Activated T-helper 1 cell treated with Interleukin-2 at 50 U/mL for 16 hours (primary cell): ENCODE data around the gene GALNT14.
"Not testable (repeated sequence)": the region's sequence is repeated elsewhere in the genome, so short reads cannot be mapped to it uniquely, and the experiment has no call there.

Experiments
- DNase-seq: peaks from one replicate; pipeline ENCODE4 v3.0.0-alpha.2; 2020; ENCODE audit warnings: low read depth

GALNT14 gene

GRCh38 chr2:30938196-30938595, 200.0 kb downstream of the GALNT14 start:
- DNase-seq = no peak

- DNase-seq = no peak
Observed at GRCh38 chr2:30936977-30937376, 201.3 kb downstream of the GALNT14 start.

- no peak for DNase-seq
Observed at GRCh38 chr2:30935795-30936194, 202.4 kb downstream of the GALNT14 start.

GRCh38 chr2:30934066-30934465, 204.2 kb downstream of the GALNT14 start:
- DNase-seq = no peak

GRCh38 chr2:30933496-30933895, 204.7 kb downstream of the GALNT14 start:
- no peak for DNase-seq

- DNase-seq = no peak
Observed at GRCh38 chr2:30932870-30933269, 205.4 kb downstream of the GALNT14 start.

GRCh38 chr2:30931841-30932407, 206.3 kb downstream of the GALNT14 start:
- no peak for DNase-seq

GRCh38 chr2:30930716-30931115, 207.5 kb downstream of the GALNT14 start:
- no peak for DNase-seq

GRCh38 chr2:30927465-30928075, 210.7 kb downstream of the GALNT14 start:
- no peak for DNase-seq

GRCh38 chr2:30926606-30927005, 211.6 kb downstream of the GALNT14 start:
- DNase-seq = no peak

- no peak for DNase-seq
Observed at GRCh38 chr2:30923623-30924022, 214.6 kb downstream of the GALNT14 start.

- DNase-seq = no peak
Observed at GRCh38 chr2:30920511-30920910, 217.7 kb downstream of the GALNT14 start.

GRCh38 chr2:30915486-30915885, 222.8 kb downstream of the GALNT14 start:
- no peak for DNase-seq

GRCh38 chr2:30914456-30914855, 223.8 kb downstream of the GALNT14 start:
- no peak for DNase-seq

GRCh38 chr2:30912056-30912455, 226.2 kb downstream of the GALNT14 start:
- DNase-seq = no peak

GRCh38 chr2:30911327-30911726, 226.9 kb downstream of the GALNT14 start:
- DNase-seq = no peak

GRCh38 chr2:30910686-30911085, 227.6 kb downstream of the GALNT14 start:
- DNase-seq = no peak

- not testable (repeated sequence) for DNase-seq
Observed at GRCh38 chr2:30904437-30904836, 233.8 kb downstream of the GALNT14 start.

- no peak for DNase-seq
Observed at GRCh38 chr2:30903326-30903725, 234.9 kb downstream of the GALNT14 start.

- no peak for DNase-seq
Observed at GRCh38 chr2:30900381-30900780, 237.9 kb downstream of the GALNT14 start.

GRCh38 chr2:30899516-30900054, 238.7 kb downstream of the GALNT14 start:
- no peak for DNase-seq

- DNase-seq = no peak
Observed at GRCh38 chr2:30897539-30897938, 240.7 kb downstream of the GALNT14 start.

- no peak for DNase-seq
Observed at GRCh38 chr2:30894498-30895119, 243.6 kb downstream of the GALNT14 start.
